Measurements from ENCODE around the gene CYP21A2.
A peak's percentile ranks its signal among the peaks of the same experiment; 100 is the strongest.

Gene CYP21A2

DNA sequence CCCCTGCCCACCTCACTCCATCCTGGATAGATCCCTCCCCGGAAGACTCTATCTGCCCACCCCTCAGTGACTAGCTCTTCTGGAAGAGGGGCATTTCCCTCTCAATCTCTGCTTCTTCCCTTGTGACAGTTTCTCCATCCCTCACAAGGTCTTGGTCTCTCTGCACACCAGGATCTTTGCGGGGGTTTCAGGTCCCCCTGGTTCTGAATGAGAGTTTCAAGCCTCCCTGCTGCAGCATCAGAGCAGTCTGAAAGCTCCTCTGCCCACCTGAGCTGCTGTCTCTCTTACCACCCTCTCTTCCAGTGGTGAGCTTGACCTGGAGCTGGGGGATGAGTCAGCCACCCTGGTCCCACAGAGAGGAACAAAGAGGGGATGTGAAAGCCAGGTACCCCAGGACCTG lies 46.6 kb downstream of the CYP21A2 start:
- TF ChIP-seq CTCF (IDR thresholded peaks at IDR 0.05): no peak

- no peak for TF ChIP-seq CTCF (IDR thresholded peaks at IDR 0.05)
Observed at GRCh38 chr6:32085759-32086459, 47.7 kb downstream of the CYP21A2 start.

DNA sequence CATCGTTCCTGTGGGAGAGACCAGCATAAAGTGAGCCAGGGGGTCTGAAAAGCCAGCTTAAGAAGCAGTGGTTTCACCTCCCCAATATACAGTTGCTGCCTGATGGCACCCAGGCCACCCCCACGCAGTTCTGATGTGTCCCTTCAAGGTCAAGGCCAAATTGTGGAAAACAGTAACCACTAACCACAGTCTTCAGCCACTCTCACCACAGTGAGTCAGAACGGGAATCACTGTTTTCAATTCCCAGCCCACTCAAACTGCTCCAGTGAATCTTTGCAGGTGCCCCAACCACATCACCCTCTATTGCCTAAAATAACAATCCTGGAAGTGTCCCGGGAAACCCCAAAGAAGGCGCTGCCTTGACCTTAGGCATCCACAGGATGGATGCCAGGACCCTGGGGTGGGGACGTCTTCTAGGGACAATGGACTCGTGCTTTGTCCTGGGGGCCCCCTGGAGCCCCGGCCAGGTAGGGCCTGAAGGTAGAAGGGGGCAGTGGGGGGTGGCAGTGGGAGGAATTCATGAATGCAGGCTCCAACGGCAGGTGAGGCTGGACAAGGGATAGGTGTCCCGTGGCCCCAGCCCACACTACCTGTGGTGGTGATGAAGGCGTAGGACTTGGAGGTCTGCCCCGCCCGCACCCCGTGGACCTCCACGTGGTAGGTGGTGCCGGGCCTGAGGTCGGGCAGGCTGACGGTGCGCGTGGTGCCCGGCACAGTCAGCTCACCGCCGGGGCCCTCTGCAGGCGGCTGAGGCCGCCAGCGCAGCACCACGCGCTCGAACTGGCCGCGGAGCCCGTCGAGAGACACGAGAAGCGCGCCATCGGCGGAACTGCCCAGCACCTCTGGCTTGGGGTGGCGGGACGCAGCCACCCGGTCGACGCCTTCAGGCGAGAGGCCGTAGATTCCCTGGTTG lies 48.7 kb downstream of the CYP21A2 start:
- TF ChIP-seq CTCF (IDR thresholded peaks at IDR 0.05): no peak

GRCh38 chr6:32087574-32088486 lies 49.6 kb downstream of the CYP21A2 start:
- TF ChIP-seq CTCF (IDR thresholded peaks at IDR 0.05): peak; percentile 43; the same call in 1 of the 2 replicates

DNA sequence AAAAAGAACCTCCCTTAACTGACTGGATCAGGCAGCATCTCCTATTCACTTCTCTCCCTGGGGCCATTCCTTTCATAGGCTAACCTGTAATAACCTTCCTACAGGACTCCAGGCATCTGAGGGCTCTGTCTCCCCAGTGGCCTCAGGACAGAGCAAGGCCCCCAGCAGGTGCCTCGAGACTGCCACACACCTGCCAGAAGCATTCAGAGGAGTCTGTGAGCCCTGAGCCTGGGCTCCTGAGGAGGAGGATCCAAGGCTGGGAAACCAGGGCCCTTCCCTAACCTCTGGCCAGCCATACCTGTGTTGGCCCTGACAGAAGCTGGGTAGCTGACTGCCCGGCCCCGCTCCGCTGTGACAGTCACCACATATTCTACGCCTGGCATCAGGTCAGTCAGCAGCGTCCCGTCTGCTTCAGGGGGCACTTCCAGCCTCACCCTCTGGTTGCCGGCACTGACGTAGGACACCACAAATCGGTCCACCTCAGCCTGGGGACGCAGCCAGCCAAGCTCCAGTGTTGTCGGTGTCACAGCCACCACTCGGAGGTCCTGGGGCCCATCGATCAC lies 50.4 kb downstream of the CYP21A2 start:
- TF ChIP-seq CTCF (IDR thresholded peaks at IDR 0.05): no peak

GRCh38 chr6:32089082-32089828 lies 51.0 kb downstream of the CYP21A2 start:
- TF ChIP-seq CTCF (IDR thresholded peaks at IDR 0.05): no peak

Data from LNCAP (cell line).